ENCODE results near the gene HAUS1. TPM values are rescaled to one million over a fixed set of nuclear protein-coding genes. Genes with fewer than 3 reads are reported as not detected.
A peak's percentile ranks its signal among the peaks of the same experiment; 100 is the strongest.

HAUS1 gene
- 127 TPM for polyA plus RNA-seq (2013, experiment 1 of 4)
- polyA plus RNA-seq (2013, experiment 2 of 4) = 107 TPM
- 116 TPM for polyA plus RNA-seq (2013, experiment 3 of 4)
- 128 TPM for polyA plus RNA-seq (2013, experiment 4 of 4)

GRCh38 chr18:46104128-46104911, at the start of gene HAUS1:
TSS of gene HAUS1 (plus strand) at chr18:46104385. CDS start at chr18:46104412, 27 bp downstream.
- 1% methylated on average over 57 of the region's 57 CpGs for WGBS, 2 experiments
- H3K4me3 ChIP-seq (ENCODE audit: insufficient read depth, low read depth, low read length) = peak within 1 kb of the TSS; percentile 94
- peak within 1 kb of the TSS; percentile 72 for H3K27ac ChIP-seq (ENCODE audit: insufficient read depth, low read depth, low read length, poor library complexity, severe bottlenecking)
- H3K9me3 ChIP-seq (ENCODE audit: control insufficient read depth, low read length) = no peaks in the 10 kb centered on the region
- H3K4me1 ChIP-seq (ENCODE audit: control insufficient read depth, insufficient read depth, low read length) = no peaks in the 10 kb centered on the region
- peaks cover 15% of the 10 kb centered on the region for H3K36me3 ChIP-seq (ENCODE audit: control insufficient read depth, insufficient read depth, low read length)
- H3K27me3 ChIP-seq (ENCODE audit: control insufficient read depth, insufficient read depth, low read length, poor library complexity, severe bottlenecking) = no peaks in the 10 kb centered on the region

GRCh38 chr18:46054956-46055837, 49.0 kb upstream of the HAUS1 start:
- no peaks in the 10 kb centered on the region for H3K27me3 ChIP-seq (ENCODE audit: control insufficient read depth, insufficient read depth, low read length, poor library complexity, severe bottlenecking)
- no peaks in the 10 kb centered on the region for H3K36me3 ChIP-seq (ENCODE audit: control insufficient read depth, insufficient read depth, low read length)
- H3K27ac ChIP-seq (ENCODE audit: insufficient read depth, low read depth, low read length, poor library complexity, severe bottlenecking) = no peak overlapping the region
- H3K4me1 ChIP-seq (ENCODE audit: control insufficient read depth, insufficient read depth, low read length) = no peaks in the 10 kb centered on the region
- H3K4me3 ChIP-seq (ENCODE audit: insufficient read depth, low read depth, low read length) = no peak overlapping the region
- no peaks in the 10 kb centered on the region for H3K9me3 ChIP-seq (ENCODE audit: control insufficient read depth, low read length)
- 87 to 92% methylated on average over 6 of the region's 6 CpGs for WGBS, 2 experiments

GRCh38 chr18:46055838-46056230, 48.4 kb upstream of the HAUS1 start:
- Histone ChIP-seq H3K4me3 (ENCODE audit: insufficient read depth, low read depth, low read length) (no peak overlapping the region), H3K36me3 (ENCODE audit: control insufficient read depth, insufficient read depth, low read length) (no peaks in the 10 kb centered on the region), H3K4me1 (ENCODE audit: control insufficient read depth, insufficient read depth, low read length) (no peaks in the 10 kb centered on the region), H3K9me3 (ENCODE audit: control insufficient read depth, low read length) (no peaks in the 10 kb centered on the region), H3K27me3 (ENCODE audit: control insufficient read depth, insufficient read depth, low read length, poor library complexity, severe bottlenecking) (no peaks in the 10 kb centered on the region), H3K27ac (ENCODE audit: insufficient read depth, low read depth, low read length, poor library complexity, severe bottlenecking) (no peak overlapping the region)
- WGBS, 2 experiments = 88 to 91% methylated on average over 4 of the region's 4 CpGs

GRCh38 chr18:46060359-46060841, 43.8 kb upstream of the HAUS1 start:
- Histone ChIP-seq H3K27ac (ENCODE audit: insufficient read depth, low read depth, low read length, poor library complexity, severe bottlenecking) (no peak overlapping the region), H3K27me3 (ENCODE audit: control insufficient read depth, insufficient read depth, low read length, poor library complexity, severe bottlenecking) (no peaks in the 10 kb centered on the region), H3K4me3 (ENCODE audit: insufficient read depth, low read depth, low read length) (no peak overlapping the region), H3K36me3 (ENCODE audit: control insufficient read depth, insufficient read depth, low read length) (no peaks in the 10 kb centered on the region), H3K4me1 (ENCODE audit: control insufficient read depth, insufficient read depth, low read length) (no peaks in the 10 kb centered on the region), H3K9me3 (ENCODE audit: control insufficient read depth, low read length) (no peaks in the 10 kb centered on the region)
- WGBS, 2 experiments = 92 to 94% methylated on average over 3 of the region's 3 CpGs

GRCh38 chr18:46061387-46061786, 42.8 kb upstream of the HAUS1 start:
- WGBS, 2 experiments = 92 to 95% methylated on average over 3 of the region's 3 CpGs

GRCh38 chr18:46061796-46062195, 42.4 kb upstream of the HAUS1 start:
- Histone ChIP-seq H3K36me3 (ENCODE audit: control insufficient read depth, insufficient read depth, low read length) (no peaks in the 10 kb centered on the region), H3K4me3 (ENCODE audit: insufficient read depth, low read depth, low read length) (no peak overlapping the region), H3K27me3 (ENCODE audit: control insufficient read depth, insufficient read depth, low read length, poor library complexity, severe bottlenecking) (no peaks in the 10 kb centered on the region), H3K4me1 (ENCODE audit: control insufficient read depth, insufficient read depth, low read length) (no peaks in the 10 kb centered on the region), H3K9me3 (ENCODE audit: control insufficient read depth, low read length) (no peaks in the 10 kb centered on the region), H3K27ac (ENCODE audit: insufficient read depth, low read depth, low read length, poor library complexity, severe bottlenecking) (no peak overlapping the region)
- 91 to 96% methylated on average over 1 of the region's 1 CpG for WGBS, 2 experiments

More at GRCh38 chr18:46061387-46061786, 42.8 kb upstream of the HAUS1 start:
- no peaks in the 10 kb centered on the region for H3K36me3 ChIP-seq (ENCODE audit: control insufficient read depth, insufficient read depth, low read length)
- H3K4me3 ChIP-seq (ENCODE audit: insufficient read depth, low read depth, low read length) = no peak overlapping the region
- H3K9me3 ChIP-seq (ENCODE audit: control insufficient read depth, low read length) = no peaks in the 10 kb centered on the region
- no peak overlapping the region for H3K27ac ChIP-seq (ENCODE audit: insufficient read depth, low read depth, low read length, poor library complexity, severe bottlenecking)
- H3K4me1 ChIP-seq (ENCODE audit: control insufficient read depth, insufficient read depth, low read length) = no peaks in the 10 kb centered on the region
- no peaks in the 10 kb centered on the region for H3K27me3 ChIP-seq (ENCODE audit: control insufficient read depth, insufficient read depth, low read length, poor library complexity, severe bottlenecking)

- Histone ChIP-seq H3K4me3 (ENCODE audit: insufficient read depth, low read depth, low read length) (no peak overlapping the region), H3K4me1 (ENCODE audit: control insufficient read depth, insufficient read depth, low read length) (no peaks in the 10 kb centered on the region), H3K27me3 (ENCODE audit: control insufficient read depth, insufficient read depth, low read length, poor library complexity, severe bottlenecking) (no peaks in the 10 kb centered on the region), H3K9me3 (ENCODE audit: control insufficient read depth, low read length) (no peaks in the 10 kb centered on the region), H3K27ac (ENCODE audit: insufficient read depth, low read depth, low read length, poor library complexity, severe bottlenecking) (no peak overlapping the region), H3K36me3 (ENCODE audit: control insufficient read depth, insufficient read depth, low read length) (no peaks in the 10 kb centered on the region)
- WGBS, 2 experiments = 92 to 93% methylated on average over 5 of the region's 5 CpGs
Measured at GRCh38 chr18:46062781-46063180, 41.4 kb upstream of the HAUS1 start.

GRCh38 chr18:46067438-46068007, 36.7 kb upstream of the HAUS1 start:
- no peaks in the 10 kb centered on the region for H3K4me1 ChIP-seq (ENCODE audit: control insufficient read depth, insufficient read depth, low read length)
- H3K9me3 ChIP-seq (ENCODE audit: control insufficient read depth, low read length) = no peaks in the 10 kb centered on the region
- peaks cover 24% of the 10 kb centered on the region for H3K27me3 ChIP-seq (ENCODE audit: control insufficient read depth, insufficient read depth, low read length, poor library complexity, severe bottlenecking)
- WGBS, 2 experiments = 96 to 100% methylated on average over 4 to 5 of the region's 5 CpGs
- no peaks in the 10 kb centered on the region for H3K36me3 ChIP-seq (ENCODE audit: control insufficient read depth, insufficient read depth, low read length)
- no peak overlapping the region for H3K4me3 ChIP-seq (ENCODE audit: insufficient read depth, low read depth, low read length)
- no peak overlapping the region for H3K27ac ChIP-seq (ENCODE audit: insufficient read depth, low read depth, low read length, poor library complexity, severe bottlenecking)

- Histone ChIP-seq H3K36me3 (ENCODE audit: control insufficient read depth, insufficient read depth, low read length) (no peaks in the 10 kb centered on the region), H3K4me1 (ENCODE audit: control insufficient read depth, insufficient read depth, low read length) (no peaks in the 10 kb centered on the region), H3K4me3 (ENCODE audit: insufficient read depth, low read depth, low read length) (no peak overlapping the region), H3K9me3 (ENCODE audit: control insufficient read depth, low read length) (no peaks in the 10 kb centered on the region), H3K27ac (ENCODE audit: insufficient read depth, low read depth, low read length, poor library complexity, severe bottlenecking) (no peak overlapping the region), H3K27me3 (ENCODE audit: control insufficient read depth, insufficient read depth, low read length, poor library complexity, severe bottlenecking) (peaks cover 34% of the 10 kb centered on the region)
- WGBS, 2 experiments = 72 to 82% methylated on average over 1 of the region's 1 CpG
Measured at GRCh38 chr18:46068763-46069162, 35.4 kb upstream of the HAUS1 start.

Data from ectodermal cell (in vitro differentiated cells).